Measurements from ENCODE around the gene ABO.
"Not testable (repeated sequence)": the region's sequence is repeated elsewhere in the genome, so short reads cannot be mapped to it uniquely, and the experiment has no call there.

Gene ABO

DNA sequence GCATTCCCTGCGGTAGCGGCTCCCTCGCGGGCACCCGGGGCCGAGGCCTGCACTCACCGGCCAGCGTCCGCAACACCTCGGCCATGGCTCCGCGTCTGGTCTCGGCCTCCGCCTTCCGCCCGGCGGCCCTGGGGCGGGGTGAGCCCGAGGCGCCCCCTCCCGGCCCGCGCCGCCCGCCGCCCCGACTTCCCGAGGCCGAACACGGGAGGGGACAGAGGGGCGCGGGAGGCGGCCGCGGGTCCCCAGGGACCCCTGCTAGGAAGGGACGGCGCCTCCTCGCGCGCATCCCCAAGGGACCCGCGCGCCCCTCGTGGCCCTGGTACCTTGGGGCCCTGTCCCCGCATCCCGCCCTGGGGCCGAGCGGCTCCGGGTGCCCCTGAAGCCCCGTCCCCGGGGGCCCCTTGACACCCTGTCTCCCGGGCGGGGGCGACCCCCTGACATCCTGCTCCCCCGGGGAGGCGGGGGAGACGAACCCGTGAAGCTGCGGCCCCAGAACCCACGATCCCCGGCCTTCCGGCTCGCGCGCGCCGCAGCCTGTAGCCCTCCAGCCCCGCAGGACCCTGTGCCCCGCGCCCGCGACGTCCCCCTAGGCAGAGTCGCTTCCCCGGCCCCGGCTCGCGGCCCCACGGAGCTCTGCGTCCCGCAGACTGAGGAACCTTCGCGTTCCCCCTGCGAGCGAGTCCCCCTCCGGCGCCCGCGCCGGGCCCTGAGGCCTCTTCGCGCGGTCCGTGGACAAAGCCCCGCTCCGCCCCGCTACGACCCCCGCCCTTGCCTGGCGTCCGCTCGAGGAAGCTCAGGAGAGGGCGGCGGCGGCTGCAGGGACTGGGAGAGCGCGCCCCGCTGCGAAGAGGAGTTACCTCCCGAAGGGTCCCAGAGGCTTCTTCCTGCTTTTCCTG is at the start of gene ABO:
ABO (minus strand) TSS at position 97 of the 896 bp plus-strand sequence.
- no peak for DNase-seq

DNA sequence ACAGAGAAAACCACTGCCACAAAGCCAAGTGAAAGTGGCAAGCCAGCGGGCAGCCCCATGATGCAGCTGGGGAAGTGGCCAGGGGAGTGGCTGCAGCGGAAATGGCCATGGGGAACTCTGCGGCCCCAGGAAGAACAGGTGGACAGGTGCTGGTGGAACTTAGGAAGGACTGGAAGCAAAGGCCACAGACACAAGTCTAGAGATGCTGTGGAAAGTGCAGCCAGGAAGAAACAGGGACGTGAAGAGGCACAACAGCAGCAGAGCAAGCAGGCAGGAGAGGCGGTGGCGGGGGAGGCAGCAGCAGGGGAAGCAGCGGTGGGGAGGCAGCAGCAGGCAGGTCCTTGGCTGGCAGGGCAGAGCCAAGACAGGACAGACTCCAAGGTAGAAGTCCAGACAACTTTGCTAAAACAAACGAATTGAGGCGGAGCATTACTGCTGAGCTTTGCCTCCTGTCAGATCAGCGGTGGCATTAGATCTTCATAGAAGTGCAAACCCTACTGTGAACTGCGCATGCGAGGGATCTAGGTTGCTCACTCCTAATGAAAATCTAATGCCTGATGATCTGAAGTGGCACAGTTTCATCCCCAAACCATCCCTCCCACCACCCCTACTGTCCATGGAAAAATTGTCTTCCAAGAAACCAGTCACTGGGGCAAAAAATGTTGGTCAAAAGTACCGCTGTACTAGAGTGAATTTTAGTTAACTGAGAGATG is 49.1 kb upstream of the ABO start:
- DNase-seq: no peak

DNA sequence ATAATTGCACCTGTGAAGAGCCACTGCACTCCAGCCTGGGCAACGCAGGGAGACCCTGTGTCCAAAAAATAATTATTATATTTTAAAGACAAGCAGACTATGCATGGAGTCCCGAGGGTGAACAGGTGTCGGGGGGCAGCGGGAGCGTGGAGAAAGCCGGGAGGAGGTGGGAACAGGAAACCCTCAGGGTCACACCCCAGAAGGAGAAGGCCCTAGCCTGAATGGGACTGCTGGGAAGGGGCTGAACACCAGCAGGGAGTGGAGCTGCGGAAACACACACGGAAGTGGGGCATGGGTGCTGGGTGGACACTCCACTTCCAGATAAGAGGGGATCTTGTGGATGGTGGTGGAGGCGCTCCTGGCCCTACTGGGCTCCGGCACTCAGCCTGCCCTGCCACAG is 48.2 kb upstream of the ABO start:
- no peak for DNase-seq

DNA sequence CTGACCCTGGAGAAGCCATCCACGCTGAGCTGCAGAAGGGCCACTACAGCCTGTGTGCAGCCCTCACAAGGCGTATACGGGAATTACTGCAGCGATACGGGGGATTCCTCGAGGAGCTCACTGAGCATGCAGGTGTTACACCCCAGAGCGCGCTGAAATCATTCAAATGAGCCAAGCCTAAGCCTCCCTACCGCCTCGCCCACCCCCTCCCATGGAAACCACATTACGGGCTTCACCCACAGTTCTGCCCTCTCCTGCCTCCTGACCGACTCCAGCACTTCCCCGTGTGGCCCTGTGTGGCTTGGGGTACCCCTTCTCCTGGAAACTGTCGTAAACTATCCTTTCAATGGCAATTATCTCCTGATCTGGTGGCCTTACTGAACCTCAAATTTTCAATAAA is 47.7 kb upstream of the ABO start:
- DNase-seq: no peak

DNA sequence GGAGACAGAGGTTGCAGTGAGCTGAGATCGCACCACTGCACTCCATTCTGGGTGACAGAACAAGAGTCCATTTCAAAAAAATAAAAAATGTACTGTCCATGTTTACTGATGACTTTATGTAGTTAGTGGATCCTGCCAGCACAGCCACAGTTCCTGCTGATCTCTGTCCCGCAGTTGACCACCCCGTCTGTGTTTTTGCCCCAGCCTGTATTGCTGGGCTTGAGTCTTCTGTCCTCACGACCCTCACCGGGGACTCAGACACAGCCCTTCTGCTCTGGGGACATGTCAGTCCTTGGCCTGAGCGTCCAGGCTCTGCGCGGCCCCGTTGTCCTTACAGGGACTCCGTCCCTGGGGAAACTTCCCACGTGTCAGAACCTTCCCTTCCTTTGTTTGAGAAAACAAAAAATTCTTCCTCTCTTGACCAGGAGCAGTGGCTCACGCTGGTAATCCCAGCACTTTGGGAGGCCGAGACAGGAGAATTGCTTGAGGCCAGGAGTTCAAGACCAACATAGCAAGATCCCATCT is 46.5 kb upstream of the ABO start:
- no peak for DNase-seq

DNA sequence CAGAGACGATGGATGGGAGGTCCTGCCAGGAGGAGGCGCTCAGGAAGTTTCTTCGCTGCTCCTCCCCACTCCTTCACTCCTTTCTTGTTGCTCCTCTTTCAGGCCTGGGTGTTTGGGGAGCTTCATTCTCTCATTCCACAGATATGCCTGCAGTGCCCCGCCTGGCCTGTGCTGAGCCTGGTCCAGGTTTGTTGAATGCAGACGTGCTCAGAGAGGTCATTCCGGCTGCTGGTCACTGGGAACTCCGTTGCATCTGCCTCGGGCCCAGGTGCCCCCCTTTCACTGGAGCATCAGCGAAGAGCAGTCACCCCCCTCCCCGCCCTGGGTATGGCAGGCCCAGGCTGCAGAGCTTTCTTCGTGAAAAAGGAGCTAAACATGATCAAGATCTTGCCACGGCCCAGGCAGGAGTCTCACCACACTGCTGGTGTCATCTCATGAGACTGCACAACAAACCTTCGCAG is 45.5 kb upstream of the ABO start:
- DNase-seq: no peak

DNA sequence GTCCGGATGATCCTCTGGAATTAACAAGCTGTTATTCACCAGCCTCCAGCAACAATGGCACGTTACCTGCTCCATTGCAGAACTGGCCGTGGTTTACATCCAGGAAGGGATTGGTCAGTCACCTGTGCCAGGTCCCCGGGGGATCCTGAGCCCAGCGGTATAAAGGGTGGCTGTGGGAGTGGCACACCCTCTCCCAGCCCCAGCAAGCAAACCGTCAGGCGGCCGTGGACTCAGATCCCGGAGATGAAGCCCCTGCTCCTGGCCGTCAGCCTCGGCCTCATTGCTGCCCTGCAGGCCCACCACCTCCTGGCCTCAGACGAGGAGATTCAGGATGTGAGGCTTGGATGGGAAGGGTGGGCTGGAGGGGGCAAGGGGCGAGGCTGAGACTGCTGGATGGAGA is 42.5 kb upstream of the ABO start:
- not testable (repeated sequence) for DNase-seq

DNA sequence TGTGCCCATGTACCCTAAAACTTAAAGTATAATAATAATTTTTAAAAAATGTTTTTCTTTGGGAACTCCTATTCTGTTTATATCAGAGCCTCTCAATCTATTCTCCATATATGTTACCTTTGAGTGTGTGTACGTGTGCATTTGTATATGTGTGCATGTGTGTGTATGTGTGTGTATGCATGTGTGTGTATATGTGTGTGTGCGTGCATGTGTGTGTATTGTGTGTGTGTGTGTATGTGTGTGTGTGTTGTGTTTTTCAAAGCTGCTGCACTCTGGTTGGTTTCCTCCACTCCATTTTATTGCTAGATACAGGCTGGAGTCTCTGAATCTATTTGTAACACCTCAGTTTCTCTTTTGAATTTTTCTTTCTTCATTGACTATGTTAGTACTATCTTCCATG is 41.0 kb upstream of the ABO start:
- no peak for DNase-seq

DNA sequence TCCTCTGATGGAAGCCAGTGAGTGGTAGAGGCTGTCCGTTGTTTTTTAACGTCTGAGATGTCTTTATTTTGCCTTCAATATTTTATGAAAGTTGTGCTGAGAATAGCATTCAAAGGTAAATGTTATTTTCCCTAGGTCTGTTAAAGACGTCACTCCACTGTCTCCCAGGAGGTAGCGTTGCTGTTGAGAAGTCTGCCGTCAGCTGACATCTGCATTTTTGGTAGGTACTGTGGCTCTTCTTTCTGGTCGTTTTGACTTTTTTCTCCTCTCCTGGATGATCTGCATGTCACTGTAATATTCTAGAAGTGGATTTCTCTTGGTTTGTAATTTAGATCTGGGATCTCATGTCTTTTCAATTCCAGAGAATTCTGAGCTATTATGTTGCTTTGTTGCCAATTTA is 34.6 kb upstream of the ABO start:
- DNase-seq: no peak

DNA sequence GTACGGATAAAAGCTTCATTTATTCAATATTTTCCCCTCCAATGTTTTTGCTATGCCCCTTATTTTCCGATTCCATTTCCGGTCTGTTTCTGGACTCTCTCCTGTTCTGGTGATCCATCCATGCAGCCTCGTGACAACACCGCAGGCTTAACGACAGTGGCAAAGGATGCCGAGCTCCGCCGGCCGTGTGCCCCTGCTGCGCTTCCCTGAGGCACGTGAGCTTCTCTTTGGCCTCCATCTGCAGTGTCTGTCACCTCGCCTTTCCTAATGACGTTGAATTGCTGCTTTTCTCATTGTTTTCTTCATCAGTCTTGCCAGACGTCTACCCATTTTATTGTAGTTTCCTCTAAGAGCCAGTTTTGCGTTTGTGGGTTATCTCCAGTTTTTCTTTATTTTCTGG is 32.3 kb upstream of the ABO start:
- DNase-seq: no peak

DNA sequence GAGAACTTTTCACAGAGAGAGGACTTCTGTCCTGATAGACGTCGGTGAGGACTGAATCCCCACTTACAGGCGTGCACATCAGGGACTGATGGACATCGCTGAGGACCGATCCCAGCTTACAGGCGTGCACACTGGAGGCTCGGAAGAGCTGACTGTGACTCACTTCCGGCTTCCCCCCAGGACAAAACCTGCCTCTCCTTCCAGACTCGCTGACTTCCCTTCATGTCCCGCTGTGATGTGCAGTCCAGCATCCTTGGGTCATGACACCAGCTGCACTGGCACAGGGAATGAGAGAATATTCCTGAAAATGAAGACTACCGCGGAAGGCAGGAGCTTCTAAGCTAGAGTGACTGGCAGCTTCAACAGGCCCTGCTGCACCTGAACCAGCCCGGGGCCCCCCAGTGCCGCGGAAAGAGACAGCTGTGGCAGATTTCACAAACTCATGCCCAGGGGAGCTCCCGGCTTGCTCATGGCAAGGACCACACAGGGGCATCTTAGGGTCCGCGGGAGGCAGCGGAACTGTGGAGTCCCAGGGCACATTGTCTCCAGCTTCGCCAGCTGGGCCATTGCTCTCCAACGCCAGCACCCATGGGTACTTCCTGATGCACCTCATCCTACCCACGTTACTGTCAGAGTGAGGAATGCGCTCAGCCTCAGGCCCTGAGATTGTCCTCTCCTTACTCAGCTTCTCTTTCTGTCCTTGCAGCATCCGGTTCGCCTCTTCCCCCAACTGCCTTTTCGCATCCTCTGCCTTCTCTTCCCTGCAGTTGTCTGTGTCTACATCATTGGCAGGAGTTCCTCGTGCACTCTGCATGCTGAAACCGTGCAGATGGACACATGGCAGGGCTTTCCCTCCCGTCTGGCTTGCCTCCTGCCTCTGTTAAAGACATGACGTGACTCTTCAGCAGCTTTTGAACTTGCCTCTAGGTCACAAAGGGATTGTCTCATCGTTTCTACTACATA is 31.5 kb upstream of the ABO start:
- no peak for DNase-seq

DNA sequence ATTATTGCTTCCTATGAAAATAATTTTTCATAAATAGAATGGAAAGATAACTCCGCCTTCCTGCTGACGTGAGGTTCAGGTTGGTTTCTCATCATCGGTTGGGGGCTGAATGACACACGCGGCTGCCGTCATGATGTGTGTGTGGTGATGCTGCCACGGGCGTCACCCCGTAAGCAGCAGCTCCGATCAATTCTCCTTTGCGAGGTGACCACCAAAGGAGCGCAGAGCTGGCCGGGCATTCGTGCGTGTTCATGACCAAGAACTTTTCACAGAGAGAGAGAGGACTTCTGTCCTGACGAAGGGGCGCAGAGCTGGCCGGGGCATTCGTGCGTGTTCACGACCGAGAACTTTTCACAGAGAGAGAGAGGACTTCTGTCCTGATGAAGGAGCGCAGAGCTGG is 30.7 kb upstream of the ABO start:
- DNase-seq: no peak

DNA sequence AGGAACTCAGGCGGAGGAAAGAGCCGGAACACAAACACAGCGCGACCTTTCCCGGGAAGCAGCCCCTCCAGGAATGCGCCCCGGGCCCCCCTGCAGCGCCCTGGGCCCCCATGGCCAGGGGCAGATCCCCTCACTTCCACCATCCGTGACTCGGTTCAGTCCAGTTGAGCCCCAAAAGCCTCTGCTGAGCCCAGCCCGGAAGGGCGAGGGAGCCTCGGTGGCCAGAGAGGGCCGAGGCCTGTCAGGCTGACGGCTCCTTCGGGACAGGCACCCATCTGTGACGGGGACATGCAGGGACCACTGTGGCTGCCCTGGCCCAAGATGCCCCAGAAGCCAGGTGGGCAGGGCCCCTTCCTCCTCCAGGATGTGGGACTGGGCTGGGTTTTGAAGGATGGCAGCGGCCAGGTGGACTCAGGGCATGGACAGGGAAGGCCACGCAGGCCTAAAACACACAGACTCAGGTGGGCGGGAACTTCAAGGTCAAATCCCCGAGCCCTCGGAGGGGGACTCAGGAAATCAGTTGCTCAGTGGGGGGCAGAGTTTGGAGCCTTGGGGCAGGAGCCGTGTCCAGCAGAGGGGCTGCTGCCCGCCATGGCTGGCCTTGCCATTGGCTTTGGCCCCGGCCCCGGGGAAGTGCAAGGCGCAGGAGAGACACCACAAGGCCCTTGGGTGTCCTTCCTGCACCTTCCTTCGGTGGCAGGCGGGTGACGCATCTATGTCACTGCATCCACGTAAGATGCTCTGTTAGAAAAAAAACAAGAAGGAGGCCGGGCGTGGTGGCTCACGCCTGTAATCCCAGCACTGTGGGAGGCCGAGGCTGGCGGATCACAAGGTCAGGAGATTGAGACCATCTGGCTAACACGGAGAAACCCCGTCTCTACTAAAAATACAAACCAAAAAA is 29.7 kb upstream of the ABO start:
- no peak for DNase-seq

DNA sequence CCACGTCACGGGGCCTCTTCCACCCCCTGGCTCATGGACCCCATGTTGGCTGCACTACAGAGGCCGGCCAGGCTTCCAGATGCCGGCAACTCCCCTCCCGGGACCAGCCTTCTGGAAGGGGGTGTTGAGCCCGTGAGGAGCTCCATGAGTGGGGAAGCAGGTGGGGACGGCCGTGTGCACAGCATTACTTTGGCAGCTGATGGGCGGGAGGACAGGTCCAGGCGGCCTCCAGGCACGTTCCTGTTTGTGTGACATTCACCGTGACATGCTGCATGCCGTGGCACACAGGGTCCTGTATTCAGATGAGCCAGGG is 29.1 kb upstream of the ABO start:
- no peak for DNase-seq

DNA sequence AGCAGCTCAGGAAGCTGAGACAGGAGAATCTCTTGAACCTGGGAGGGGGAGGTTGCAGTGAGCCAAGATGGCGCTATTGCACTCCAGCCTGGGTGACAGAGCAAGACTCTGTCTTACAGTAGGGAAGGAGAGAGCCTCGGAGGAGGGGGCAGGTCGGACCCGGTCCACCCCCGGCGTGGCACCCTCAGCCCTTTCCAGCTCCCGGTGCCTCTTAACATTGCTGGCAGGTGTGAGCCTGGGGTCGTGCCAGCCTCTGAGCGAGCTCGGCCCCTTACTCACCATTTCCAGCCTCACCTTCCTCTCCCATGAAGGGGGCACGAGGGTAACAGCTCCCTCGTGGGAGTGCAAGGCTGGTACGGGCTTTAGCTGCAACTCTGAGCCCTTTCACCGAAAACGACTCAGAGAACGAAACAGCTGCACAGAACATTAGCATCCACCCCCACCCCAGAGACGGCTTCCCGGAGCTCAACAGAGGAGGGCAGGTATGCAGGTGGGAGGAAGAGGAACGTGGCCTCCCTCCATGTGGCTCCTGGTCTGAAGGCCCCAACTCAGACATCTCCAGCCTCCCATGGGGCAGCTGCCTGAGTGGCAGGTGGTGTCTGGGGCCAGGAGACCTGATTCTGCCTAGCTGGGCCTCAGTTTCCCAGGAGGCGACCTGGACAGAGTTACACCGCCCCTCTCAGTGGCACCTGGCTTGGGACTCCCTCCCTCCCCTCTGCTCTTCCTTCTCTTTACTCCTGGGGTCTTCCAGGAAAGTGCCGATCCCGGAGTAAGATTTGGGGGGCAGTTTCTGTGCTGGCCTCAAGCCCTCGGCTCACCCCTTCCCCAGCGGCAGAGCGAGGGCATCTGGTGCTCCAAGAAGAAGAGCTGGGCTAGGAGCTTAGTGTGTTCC is 28.5 kb upstream of the ABO start:
- no peak for DNase-seq

DNA sequence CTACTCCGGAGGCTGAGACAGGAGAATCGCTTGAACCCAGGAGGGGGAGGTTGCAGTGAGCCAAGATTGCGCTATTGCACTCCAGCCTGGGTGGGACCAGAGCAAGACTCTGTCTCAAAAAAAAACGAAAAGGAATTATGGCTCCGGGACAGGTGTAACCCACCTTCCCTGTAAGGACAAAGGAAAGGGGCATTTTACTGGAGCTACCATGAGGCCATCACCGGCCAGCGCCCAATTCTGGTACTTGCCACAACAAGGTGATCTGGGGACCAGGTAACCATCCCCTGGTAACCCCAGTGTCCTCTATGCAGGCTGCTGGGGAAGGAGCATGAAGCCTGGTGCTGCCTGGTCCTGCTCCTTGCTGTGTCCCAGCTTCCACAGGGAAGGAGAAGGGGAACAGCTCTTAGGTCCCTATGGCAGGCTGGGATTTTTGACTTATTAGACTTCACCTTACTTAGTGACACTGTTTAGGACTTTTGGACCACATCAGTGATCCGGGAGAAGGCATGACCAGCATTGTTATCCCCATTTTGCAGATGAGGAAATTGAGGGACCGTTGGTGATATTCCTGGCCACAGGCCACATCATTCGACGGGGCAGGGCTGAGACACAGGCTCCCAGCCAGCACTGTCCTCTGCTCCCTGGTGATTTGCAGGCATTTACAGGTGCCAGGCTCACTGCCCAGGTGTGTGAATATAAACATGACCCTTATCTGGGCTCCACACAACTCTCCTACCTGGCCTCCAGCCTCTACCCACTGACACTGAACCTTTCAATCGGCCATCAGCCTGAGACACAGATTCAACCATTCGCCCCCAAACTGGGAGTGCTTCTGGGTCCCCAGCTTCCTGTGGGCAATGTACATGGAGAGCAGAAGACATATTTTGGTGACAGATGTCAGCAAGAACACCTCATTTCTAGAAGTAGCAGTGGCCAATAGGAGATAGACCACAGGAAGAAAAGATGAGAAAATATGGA is 26.5 kb upstream of the ABO start:
- DNase-seq: no peak

DNA sequence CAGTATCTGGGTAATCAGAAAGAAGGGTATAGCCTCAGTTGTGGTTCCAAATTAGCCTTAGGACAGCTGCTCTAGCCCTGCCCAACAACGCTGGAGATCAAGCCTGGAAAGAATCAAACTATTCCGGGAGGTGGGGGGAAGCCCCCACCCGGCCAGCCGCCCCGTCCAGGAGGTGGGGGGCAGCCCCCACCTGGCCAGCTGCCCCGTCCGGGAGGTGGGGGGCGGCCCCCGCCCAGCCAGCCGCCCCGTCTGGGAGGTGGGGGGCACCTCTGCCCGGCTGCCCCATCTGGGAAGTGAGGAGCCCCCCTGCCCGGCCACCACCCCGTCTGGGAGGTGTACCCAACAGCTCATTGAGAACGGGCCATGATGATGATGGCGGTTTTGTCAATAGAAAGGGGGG is 25.0 kb upstream of the ABO start:
- not testable (repeated sequence) for DNase-seq

DNA sequence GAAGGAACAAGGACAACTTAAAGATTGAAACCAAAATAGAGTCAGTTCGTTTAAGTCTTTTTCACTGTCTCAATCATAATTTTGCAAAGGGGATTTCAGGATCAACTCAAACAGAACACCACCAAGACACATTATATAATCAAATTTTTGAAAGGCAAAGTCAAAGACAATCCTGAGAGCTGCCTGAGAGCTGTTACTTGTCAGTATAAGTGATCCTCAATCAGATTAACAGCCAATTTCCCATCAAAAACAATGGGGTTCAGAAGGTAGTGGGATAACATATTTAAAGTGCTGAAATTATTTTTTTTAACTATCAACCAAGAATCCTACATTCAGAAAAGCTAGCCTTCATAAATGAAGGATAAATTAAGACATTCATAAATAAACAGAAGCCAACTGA is 19.3 kb upstream of the ABO start:
- no peak for DNase-seq

DNA sequence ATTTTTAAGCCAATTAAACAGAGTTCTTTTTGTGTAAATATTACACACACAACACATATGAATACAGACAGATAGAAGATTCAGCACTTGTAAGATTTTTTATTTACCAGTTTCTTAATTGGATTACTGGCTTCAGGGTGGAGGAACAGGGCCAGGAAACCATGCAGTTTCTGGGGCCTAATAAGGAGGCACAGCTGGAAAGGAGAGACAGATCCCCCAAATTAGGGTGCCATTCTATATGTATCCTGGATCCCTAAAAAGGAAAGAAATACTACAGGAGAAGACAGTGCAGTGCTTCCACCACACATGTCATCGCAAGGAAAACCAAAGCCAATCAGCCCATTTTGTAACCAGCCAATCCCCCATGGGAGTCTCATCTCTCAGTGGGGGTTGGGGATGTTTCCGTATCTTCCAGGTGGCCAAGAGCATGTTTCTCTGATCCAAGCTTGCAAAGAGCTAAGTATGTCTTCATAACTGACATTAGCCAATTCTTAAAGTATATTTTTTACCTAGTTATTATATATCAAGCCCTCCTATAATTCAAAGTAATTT is 15.8 kb upstream of the ABO start:
- no peak for DNase-seq
